ENCODE results near the gene SYT7.
"Not testable (repeated sequence)": the region's sequence is repeated elsewhere in the genome, so short reads cannot be mapped to it uniquely, and the experiment has no call there.

The SYT7 gene

GRCh38 chr11:61482513-61482912, 98.4 kb downstream of the SYT7 start:
- FAIRE-seq (peak; percentile 51), DNase-seq (ENCODE audit: insufficient read length) (no peak)

GRCh38 chr11:61481806-61482205, 99.1 kb downstream of the SYT7 start:
- DNase-seq (ENCODE audit: insufficient read length) (no peak), FAIRE-seq (no peak)

More at GRCh38 chr11:61482513-61482912, 98.4 kb downstream of the SYT7 start:
- no peak for TF ChIP-seq POLR2A (IDR thresholded peaks at IDR 0.05; ENCODE audit: low read depth, low read length)

GRCh38 chr11:61480994-61481335, 99.9 kb downstream of the SYT7 start:
- FAIRE-seq = no peak
- no peak for TF ChIP-seq POLR2AphosphoS5 (IDR thresholded peaks at IDR 0.05; ENCODE audit: low read depth, low read length)
- TF ChIP-seq POLR2A (IDR thresholded peaks at IDR 0.05; ENCODE audit: low read depth, low read length) = no peak
- no peak for TF ChIP-seq TAF1 (IDR thresholded peaks at IDR 0.05; ENCODE audit: borderline replicate concordance, low read depth, low read length)
- DNase-seq (ENCODE audit: insufficient read length) = no peak

More at GRCh38 chr11:61481806-61482205, 99.1 kb downstream of the SYT7 start:
- no peak for TF ChIP-seq POLR2AphosphoS5 (IDR thresholded peaks at IDR 0.05; ENCODE audit: low read depth, low read length)
- TF ChIP-seq POLR2A (IDR thresholded peaks at IDR 0.05; ENCODE audit: low read depth, low read length) = no peak
- no peak for TF ChIP-seq TAF1 (IDR thresholded peaks at IDR 0.05; ENCODE audit: borderline replicate concordance, low read depth, low read length)

- FAIRE-seq (no peak), DNase-seq (ENCODE audit: insufficient read length) (no peak)
- TF ChIP-seq POLR2AphosphoS5 (IDR thresholded peaks at IDR 0.05; ENCODE audit: low read depth, low read length) (no peak), TAF1 (IDR thresholded peaks at IDR 0.05; ENCODE audit: borderline replicate concordance, low read depth, low read length) (no peak), POLR2A (IDR thresholded peaks at IDR 0.05; ENCODE audit: low read depth, low read length) (no peak)
These were observed 100.4 kb downstream of the SYT7 start for GRCh38 chr11:61480261-61480993.

- not testable (repeated sequence) for DNase-seq (ENCODE audit: insufficient read length); FAIRE-seq
These were observed 101.4 kb downstream of the SYT7 start for GRCh38 chr11:61479360-61480058.

GRCh38 chr11:61477727-61478148, 103.1 kb downstream of the SYT7 start:
- peak; percentile 75 for DNase-seq (ENCODE audit: insufficient read length)
- no peak for TF ChIP-seq POLR2A (IDR thresholded peaks at IDR 0.05; ENCODE audit: low read depth, low read length)
- no peak for TF ChIP-seq POLR2AphosphoS5 (IDR thresholded peaks at IDR 0.05; ENCODE audit: low read depth, low read length)
- TF ChIP-seq TAF1 (IDR thresholded peaks at IDR 0.05; ENCODE audit: borderline replicate concordance, low read depth, low read length) = no peak
- FAIRE-seq = peak; percentile 84

- TF ChIP-seq POLR2A (IDR thresholded peaks at IDR 0.05; ENCODE audit: low read depth, low read length) (no peak), POLR2AphosphoS5 (IDR thresholded peaks at IDR 0.05; ENCODE audit: low read depth, low read length) (no peak), TAF1 (IDR thresholded peaks at IDR 0.05; ENCODE audit: borderline replicate concordance, low read depth, low read length) (no peak)
- DNase-seq (ENCODE audit: insufficient read length) (no peak), FAIRE-seq (no peak)
These were observed 103.8 kb downstream of the SYT7 start for GRCh38 chr11:61477126-61477525.

GRCh38 chr11:61476371-61476770, 104.5 kb downstream of the SYT7 start:
- no peak for DNase-seq (ENCODE audit: insufficient read length)
- no peak for TF ChIP-seq TAF1 (IDR thresholded peaks at IDR 0.05; ENCODE audit: borderline replicate concordance, low read depth, low read length)
- no peak for TF ChIP-seq POLR2AphosphoS5 (IDR thresholded peaks at IDR 0.05; ENCODE audit: low read depth, low read length)
- TF ChIP-seq POLR2A (IDR thresholded peaks at IDR 0.05; ENCODE audit: low read depth, low read length) = no peak
- no peak for FAIRE-seq

- TF ChIP-seq TAF1 (IDR thresholded peaks at IDR 0.05; ENCODE audit: borderline replicate concordance, low read depth, low read length) (no peak), POLR2AphosphoS5 (IDR thresholded peaks at IDR 0.05; ENCODE audit: low read depth, low read length) (no peak)
- no peak for DNase-seq (ENCODE audit: insufficient read length)
- no peak for FAIRE-seq
These were observed 105.4 kb downstream of the SYT7 start for GRCh38 chr11:61475433-61475832.

- DNase-seq (ENCODE audit: insufficient read length) (no peak), FAIRE-seq (no peak)
- TF ChIP-seq POLR2AphosphoS5 (IDR thresholded peaks at IDR 0.05; ENCODE audit: low read depth, low read length) (no peak), TAF1 (IDR thresholded peaks at IDR 0.05; ENCODE audit: borderline replicate concordance, low read depth, low read length) (no peak), POLR2A (IDR thresholded peaks at IDR 0.05; ENCODE audit: low read depth, low read length) (no peak)
These were observed 106.7 kb downstream of the SYT7 start for GRCh38 chr11:61474013-61474643.

GRCh38 chr11:61473370-61474012, 107.4 kb downstream of the SYT7 start:
- DNase-seq (ENCODE audit: insufficient read length) = no peak
- FAIRE-seq = no peak

More at GRCh38 chr11:61473370-61474012, 107.4 kb downstream of the SYT7 start:
- TF ChIP-seq POLR2AphosphoS5 (IDR thresholded peaks at IDR 0.05; ENCODE audit: low read depth, low read length) (no peak), TAF1 (IDR thresholded peaks at IDR 0.05; ENCODE audit: borderline replicate concordance, low read depth, low read length) (no peak), POLR2A (IDR thresholded peaks at IDR 0.05; ENCODE audit: low read depth, low read length) (no peak)

Measured in GM12892 (cell line).